Measurements from ENCODE around the gene ATOX1. TPM values are rescaled to one million over a fixed set of nuclear protein-coding genes. Genes with fewer than 3 reads are reported as not detected.
"Not testable (repeated sequence)": the region's sequence is repeated elsewhere in the genome, so short reads cannot be mapped to it uniquely, and the experiment has no call there.

ATOX1 gene
- total and polyA plus RNA-seq, 11 donors, result 52.1 to 149 (median 71.2) TPM

DNA sequence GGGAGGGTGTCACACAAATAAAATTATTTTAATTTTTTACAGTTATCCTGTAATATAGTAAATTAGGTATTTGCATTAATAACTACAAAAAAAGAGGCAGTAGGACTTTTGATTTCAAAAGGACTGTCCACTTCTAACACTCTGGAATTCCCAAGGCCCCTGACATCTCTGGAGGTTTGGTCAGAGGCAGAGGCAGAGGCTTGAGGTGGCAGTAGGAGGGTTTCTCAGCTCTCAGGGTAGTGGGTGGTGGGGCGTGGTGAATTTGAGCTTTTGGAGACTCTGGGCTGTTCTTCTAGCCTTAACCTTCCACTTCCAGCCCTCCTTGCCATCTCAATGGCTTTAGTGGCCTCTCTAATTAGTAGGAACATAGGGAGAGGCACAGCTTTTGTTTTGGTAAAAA lies 22.8 kb downstream of the ATOX1 start:
- no peak for DNase-seq
- WGBS, 4 donors, result 82 to 100% (median 95%) methylated on average over 1 of the region's 1 CpG
- peaks cover 0 to 4% (median 0%) of the 10 kb centered on the region in 9 donors for H3K36me3 ChIP-seq
- no peak for TF ChIP-seq POLR2A (IDR thresholded peaks at IDR 0.05)
- TF ChIP-seq, protein P1, sequence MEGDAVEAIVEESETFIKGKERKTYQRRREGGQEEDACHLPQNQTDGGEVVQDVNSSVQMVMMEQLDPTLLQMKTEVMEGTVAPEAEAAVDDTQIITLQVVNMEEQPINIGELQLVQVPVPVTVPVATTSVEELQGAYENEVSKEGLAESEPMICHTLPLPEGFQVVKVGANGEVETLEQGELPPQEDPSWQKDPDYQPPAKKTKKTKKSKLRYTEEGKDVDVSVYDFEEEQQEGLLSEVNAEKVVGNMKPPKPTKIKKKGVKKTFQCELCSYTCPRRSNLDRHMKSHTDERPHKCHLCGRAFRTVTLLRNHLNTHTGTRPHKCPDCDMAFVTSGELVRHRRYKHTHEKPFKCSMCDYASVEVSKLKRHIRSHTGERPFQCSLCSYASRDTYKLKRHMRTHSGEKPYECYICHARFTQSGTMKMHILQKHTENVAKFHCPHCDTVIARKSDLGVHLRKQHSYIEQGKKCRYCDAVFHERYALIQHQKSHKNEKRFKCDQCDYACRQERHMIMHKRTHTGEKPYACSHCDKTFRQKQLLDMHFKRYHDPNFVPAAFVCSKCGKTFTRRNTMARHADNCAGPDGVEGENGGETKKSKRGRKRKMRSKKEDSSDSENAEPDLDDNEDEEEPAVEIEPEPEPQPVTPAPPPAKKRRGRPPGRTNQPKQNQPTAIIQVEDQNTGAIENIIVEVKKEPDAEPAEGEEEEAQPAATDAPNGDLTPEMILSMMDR (IDR thresholded peaks at IDR 0.05), result no peak
- ATAC-seq, result no peak
- intact Hi-C loops (cut with DNase I), result no loop called here
- no peaks in the 10 kb centered on the region for H3K27me3 ChIP-seq
- no peak overlapping the region for H3K27ac ChIP-seq
- no peak overlapping the region for H3K4me3 ChIP-seq
- H3K4me1 ChIP-seq, result peaks cover 0 to 25% (median 9%) of the 10 kb centered on the region in 12 donors
- no peaks in the 10 kb centered on the region for H3K9me3 ChIP-seq

- intact Hi-C loops (cut with DNase I), result no loop called here
- ATAC-seq, result no peak
- Histone ChIP-seq H3K27ac (no peak overlapping the region), H3K27me3 (no peaks in the 10 kb centered on the region), H3K9me3 (peaks cover 0 to 14% (median 0%) of the 10 kb centered on the region in 12 donors), H3K4me3 (no peak overlapping the region), H3K36me3 (peaks cover 0 to 8% (median 0%) of the 10 kb centered on the region in 9 donors), H3K4me1 (peaks cover 0 to 9% (median 0%) of the 10 kb centered on the region in 12 donors)
- no peak for DNase-seq
- WGBS, 4 donors, result 84 to 96% (median 95%) methylated on average over 3 of the region's 3 CpGs
- no peak for TF ChIP-seq POLR2A (IDR thresholded peaks at IDR 0.05)
- TF ChIP-seq, protein P1 (IDR thresholded peaks at IDR 0.05), result no peak
Measured at GRCh38 chr5:151734064-151734408, 24.4 kb downstream of the ATOX1 start.

- Histone ChIP-seq H3K4me3 (no peak overlapping the region), H3K4me1 (peaks cover 0 to 5% (median 0%) of the 10 kb centered on the region in 12 donors), H3K27me3 (no peaks in the 10 kb centered on the region), H3K27ac (no peak overlapping the region), H3K36me3 (peaks cover 0 to 8% (median 0%) of the 10 kb centered on the region in 9 donors), H3K9me3 (peaks cover 0 to 14% (median 0%) of the 10 kb centered on the region in 12 donors)
- intact Hi-C loops (cut with DNase I), result no loop called here
- no peak for ATAC-seq
- WGBS, 4 donors, result 93 to 96% (median 95%) methylated on average over 9 of the region's 9 CpGs
- no peak for DNase-seq
- no peak for TF ChIP-seq POLR2A (IDR thresholded peaks at IDR 0.05)
- TF ChIP-seq, protein P1 (IDR thresholded peaks at IDR 0.05), result no peak
Measured at GRCh38 chr5:151733358-151734063, 24.9 kb downstream of the ATOX1 start.

GRCh38 chr5:151730381-151730780 lies 28.1 kb downstream of the ATOX1 start:
- no peaks in the 10 kb centered on the region for H3K27me3 ChIP-seq
- TF ChIP-seq, protein P1 (IDR thresholded peaks at IDR 0.05), result no peak
- TF ChIP-seq POLR2A (IDR thresholded peaks at IDR 0.05), result no peak
- WGBS, 4 donors, result 91 to 100% (median 94%) methylated on average over 7 of the region's 7 CpGs
- intact Hi-C loops (cut with DNase I), result no loop called here
- peaks cover 0 to 14% (median 0%) of the 10 kb centered on the region in 12 donors for H3K9me3 ChIP-seq
- no peak overlapping the region for H3K4me3 ChIP-seq
- no peak overlapping the region for H3K27ac ChIP-seq
- H3K4me1 ChIP-seq, result no peaks in the 10 kb centered on the region
- DNase-seq (no peak), ATAC-seq (no peak)
- peaks cover 0 to 8% (median 0%) of the 10 kb centered on the region in 9 donors for H3K36me3 ChIP-seq

- 76 to 86% (median 80%) methylated on average over 5 of the region's 5 CpGs for WGBS, 4 donors
- intact Hi-C loops (cut with DNase I); DNase-seq; ATAC-seq; H3K36me3 ChIP-seq; H3K27ac ChIP-seq; H3K4me1 ChIP-seq; H3K27me3 ChIP-seq; H3K4me3 ChIP-seq: not testable (repeated sequence)
- H3K9me3 ChIP-seq, result peaks cover 0 to 14% (median 0%) of the 10 kb centered on the region in 12 donors
Measured at GRCh38 chr5:151729597-151729996, 28.8 kb downstream of the ATOX1 start.

Measured in heart left ventricle (tissue), 16 donors.